ENCODE measurements around the gene COPB1.

Gene COPB1

GRCh38 chr11:14502039-14502438, 2.4 kb upstream of the COPB1 start:
- no peak for DNase-seq

GRCh38 chr11:14500181-14500651, 605 bp upstream of the COPB1 start:
- DNase-seq: peak; percentile 23 to 35

- DNase-seq: peak; percentile 8 to 36
These were observed 442 bp downstream of the COPB1 start for GRCh38 chr11:14499178-14499559.

DNA sequence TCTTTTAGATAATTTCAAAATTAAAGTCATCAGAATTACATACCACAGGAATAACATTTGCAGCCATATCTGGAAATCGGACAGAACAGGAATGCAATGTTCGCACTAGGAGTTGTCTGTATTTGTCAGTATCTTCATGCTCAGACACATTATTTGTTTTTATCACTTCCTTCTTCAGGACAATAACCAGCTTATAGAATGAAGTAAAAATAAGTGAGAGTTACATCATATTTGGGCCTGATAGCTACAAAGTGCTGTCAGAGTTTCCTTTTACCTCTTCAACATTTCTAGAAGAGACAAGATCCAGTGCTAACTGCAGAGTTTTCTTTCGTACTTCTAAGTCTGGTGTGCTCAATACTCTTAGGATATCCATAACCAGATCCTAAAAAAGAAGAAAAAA, 18.9 kb downstream of the COPB1 start:
- DNase-seq: no peak

DNA sequence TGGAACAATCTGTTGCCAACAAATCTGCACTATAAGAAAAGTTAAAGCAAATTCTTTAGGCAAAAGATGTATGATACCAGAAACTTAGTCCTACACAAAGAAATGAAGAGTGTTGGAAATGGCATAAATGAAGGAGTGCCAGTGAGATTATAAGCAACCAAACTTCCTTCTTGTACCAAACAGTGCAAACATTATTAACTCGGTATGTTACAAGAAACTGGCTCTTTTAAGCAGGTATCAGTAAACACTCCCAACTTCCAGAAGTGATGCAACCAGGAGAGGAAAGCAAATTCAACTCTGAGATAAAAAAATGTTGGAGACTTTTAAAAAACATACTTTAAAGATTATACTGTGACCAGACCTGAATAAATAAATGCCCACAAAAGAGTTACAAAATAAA, 28.5 kb downstream of the COPB1 start:
- no peak for DNase-seq

- DNase-seq: no peak
These were observed 36.0 kb downstream of the COPB1 start for GRCh38 chr11:14463623-14464022.

GRCh38 chr11:14460147-14460546, 39.5 kb downstream of the COPB1 start:
- no peak for DNase-seq

DNA sequence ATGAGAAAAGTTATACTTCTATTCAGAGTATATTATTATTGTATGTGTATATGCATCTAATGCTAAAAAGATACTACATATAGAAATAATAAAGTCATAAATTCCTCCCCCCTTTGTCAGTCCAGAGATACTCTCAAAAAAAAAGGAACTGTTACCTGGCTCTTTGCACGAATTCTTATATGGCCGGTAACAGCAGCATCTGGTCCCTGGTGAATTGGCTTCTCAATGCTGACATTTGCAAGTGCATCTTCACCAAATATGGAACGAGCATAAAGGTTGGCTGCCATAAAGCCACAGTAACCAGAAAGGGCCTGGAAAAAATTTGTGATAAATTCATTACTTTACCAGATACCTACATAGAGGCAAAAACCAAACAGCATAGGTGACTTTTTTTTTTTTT, 41.2 kb downstream of the COPB1 start:
- DNase-seq: no peak

DNA sequence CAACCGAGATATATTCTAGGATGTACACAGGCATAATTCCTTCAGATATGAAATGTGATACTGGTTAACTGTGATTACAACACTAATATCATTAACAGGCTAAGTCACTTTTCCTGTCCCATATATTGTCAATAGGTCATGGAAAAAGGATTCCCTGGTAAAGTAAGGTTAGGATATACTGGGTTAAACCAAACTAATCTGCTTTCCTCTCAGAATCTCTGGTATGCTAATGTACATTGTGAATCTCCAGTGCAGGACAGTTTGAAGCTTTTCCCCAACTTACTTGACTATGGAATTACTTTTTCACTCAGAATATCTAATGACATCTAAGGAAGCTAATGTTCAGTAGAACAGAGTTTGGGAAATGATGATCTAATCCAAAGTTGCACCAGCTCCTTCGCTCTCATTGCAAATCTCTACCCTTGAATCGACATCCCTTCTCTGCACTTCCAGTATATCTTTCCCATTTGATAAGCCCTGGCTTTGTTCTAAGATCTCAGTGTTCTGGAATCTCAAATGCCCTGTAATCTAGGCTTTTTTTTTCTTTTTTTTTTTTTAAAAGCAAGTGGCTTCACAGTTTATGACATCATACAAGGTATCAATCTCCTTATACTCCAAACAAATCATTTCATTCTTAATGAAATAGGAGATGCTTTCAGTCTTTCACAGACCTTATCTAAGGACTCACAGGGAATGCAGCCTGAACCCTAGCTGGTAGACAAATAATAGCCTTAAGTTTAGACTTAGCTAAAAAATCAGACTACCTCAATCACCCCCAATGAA, 43.8 kb downstream of the COPB1 start:
- no peak for DNase-seq

DNA sequence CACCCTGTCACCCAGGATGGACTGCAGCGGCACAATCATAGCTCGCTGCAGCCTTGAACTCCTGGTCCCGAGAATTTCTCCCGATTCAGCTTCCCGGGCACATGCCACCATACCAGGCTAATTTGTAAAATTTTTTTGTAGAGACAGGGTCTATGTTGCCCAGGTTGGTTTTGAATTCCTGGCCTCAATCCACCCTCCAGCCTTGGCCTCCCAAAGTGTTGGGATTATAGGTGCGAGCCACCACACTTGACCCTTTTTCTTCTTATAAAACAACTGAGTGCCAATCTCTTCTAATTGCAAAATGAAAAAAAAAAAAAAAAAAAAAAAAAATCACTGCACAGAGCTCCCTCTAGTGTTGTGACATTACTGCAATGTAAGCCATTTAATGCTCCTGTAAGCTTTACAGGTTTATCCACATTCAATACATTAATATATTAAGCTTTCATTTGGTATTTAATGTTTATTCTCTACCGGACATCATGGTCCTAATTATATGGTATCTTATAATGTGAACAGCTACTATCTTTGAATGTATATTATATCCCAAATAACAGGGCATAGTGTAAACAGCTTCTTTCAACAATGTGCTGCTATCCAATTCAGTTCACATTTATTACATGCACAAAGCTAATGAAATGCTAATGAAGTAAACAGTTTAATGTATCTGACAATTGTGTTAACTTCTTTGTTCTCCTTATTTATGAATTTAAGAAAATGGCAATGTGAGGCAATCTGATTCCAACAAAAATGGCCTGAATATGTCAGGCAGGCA, 44.6 kb downstream of the COPB1 start:
- no peak for DNase-seq

DNA sequence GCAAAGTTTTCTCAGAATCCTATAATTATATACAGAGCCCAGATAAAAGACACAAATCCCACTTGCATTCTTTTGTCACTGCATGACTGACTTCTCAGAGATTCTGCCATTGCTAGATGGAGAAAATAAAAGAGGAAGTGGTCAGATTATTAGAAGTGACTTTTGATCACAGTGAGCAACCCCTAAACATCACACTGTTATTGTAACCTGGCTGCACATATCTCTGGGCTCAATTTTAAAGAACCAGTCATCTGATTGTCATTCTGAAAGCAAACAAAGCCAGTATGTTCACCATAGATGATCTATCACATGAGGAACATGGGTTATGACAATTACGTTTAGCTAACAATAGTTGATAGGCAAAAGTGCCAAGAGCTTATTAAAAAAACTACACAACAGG, 47.8 kb downstream of the COPB1 start:
- no peak for DNase-seq

- no peak for DNase-seq
These were observed 50.3 kb downstream of the COPB1 start for GRCh38 chr11:14449302-14449714.

GRCh38 chr11:14448240-14448639, 51.4 kb downstream of the COPB1 start:
- DNase-seq: no peak

- no peak for DNase-seq
These were observed 52.9 kb downstream of the COPB1 start for GRCh38 chr11:14446701-14447169.

DNA sequence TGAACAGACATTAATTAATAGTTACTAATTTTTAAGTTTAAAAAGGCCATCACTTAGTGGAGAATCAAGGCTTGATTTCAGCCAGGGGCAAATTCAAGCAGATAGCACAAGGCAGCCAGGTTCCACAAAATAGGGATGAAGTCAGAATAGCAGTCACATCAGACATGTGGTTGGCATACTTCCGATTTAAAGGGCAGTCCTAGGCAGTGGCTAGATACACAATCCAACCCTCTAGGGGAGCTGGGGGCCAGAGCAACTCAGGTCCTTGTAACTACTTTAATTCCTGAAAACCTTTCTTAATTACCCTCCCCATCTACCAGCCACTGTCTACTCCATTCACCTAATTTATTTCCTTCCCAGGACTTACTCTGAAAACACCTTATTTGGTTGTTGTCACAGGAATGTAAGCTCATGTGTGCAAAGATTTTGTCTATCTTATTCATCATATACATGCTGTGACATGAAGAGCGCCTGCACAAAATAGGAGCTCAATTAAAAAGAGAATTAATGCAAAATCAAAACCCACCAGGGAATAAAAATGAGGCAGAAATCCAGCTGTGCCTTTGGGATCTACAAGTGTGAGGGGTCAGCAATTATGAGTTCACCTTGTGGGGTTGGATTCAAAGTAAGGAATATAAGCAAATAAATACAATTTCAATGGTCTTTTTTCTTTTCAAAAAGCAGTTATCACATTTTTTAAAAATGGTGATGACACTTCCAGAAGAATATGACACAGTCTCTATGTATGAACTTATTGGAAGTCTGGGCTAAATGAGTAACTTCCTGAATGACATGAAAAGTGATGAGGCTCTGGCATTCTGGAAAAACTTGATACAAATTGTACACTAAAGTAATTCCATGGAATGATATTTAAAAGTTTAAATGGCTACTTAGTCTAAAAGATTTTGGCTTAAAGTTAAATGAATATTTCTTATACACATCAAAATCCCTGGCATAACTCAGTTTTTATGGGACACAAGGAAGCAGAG, 53.8 kb downstream of the COPB1 start:
- DNase-seq: no peak

- DNase-seq: no peak
These were observed 55.0 kb downstream of the COPB1 start for GRCh38 chr11:14444441-14445189.

- DNase-seq: no peak
These were observed 56.0 kb downstream of the COPB1 start for GRCh38 chr11:14443638-14444037.

GRCh38 chr11:14435717-14436512, 63.7 kb downstream of the COPB1 start:
- no peak for DNase-seq

DNA sequence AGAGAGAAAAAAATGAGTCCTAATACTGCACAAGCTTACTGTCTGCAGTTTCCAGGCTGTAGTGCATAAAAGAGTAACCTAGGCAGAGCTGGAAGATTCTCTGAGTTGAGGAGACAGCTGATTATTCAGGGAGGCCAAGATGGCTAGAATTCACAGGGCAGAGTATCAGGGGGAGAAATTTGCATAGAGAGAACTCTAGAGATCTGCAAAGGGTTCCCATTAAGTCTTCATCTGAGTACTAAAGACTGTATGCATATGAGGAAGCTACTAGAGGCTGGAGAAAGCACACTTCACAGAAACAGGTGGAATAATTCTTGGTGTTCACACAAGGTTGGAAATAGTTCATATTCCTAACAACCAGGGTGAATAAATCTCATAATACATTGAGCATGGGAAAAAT, 74.0 kb downstream of the COPB1 start:
- DNase-seq: no peak

DNA sequence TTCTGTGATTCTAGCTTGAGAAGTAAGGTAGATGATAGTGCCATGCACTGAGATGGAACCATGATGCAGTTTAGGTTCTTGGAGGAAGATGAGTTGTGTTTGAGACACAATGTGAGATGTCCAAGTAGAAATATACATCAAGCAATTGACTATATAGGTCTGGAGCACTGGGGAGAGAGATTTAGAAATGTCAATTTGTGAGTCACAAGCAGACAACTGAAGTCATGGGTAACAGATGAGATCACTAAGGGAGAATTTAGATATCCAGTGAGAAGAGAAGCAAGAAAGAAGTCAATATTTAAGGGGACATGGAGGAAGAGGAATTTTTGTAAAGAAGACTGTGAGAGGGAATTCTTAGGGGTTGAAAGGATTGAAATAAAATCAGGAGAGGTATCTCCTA, 75.5 kb downstream of the COPB1 start:
- DNase-seq: no peak

GRCh38 chr11:14423633-14424032, 76.0 kb downstream of the COPB1 start:
- no peak for DNase-seq

All from stimulated activated CD4-positive, alpha-beta T cell treated with anti-CD3 and anti-CD28 coated beads, Interleukin-4, amount 100 ng/mL, for 4 hours (primary cell).